OCI-LY7 (cell line): ENCODE measurements around the gene MAMLD1. TPM values are rescaled to one million over a fixed set of nuclear protein-coding genes. Genes with fewer than 3 reads are reported as not detected.

Experiments used
- BruUV-seq: library from RNA; stranded (reverse); fragments of 400-500 nt; replicated peaks from 2 replicates; lab custom pipeline; 2021; lab: Mats Ljungman, UMichigan
- CTCF ChIA-PET: fragments of 300-600 bp; sonication (Branson Sonifier 250); formaldehyde crosslinking; loops from one replicate; lab custom pipeline; 2022; ENCODE audit warnings: antibody characterized with exemption; ENCODE audit not compliant: unreplicated experiment; lab: Charles Lee
- POLR2A ChIA-PET: fragments of 300-600 bp; sonication (Branson Sonifier 250); formaldehyde crosslinking; loops from one replicate; lab custom pipeline; 2022; ENCODE audit warnings: antibody characterized with exemption; lab: Charles Lee
- DNase-seq: peaks from one replicate; pipeline ENCODE4 v3.0.0-alpha.2; 2015; ENCODE audit warnings: low spot score
- H2AFZ ChIP-seq: fragments of 200-600 bp; sonication (generic), shearing (Covaris generic); 2 replicates; pipeline ENCODE4 v1.6.1; 2014; ENCODE audit warnings: mild to moderate bottlenecking, antibody characterized with exemption, low read length, moderate library complexity
- H3K27ac ChIP-seq: fragments of 200-600 bp; sonication (generic); 2 replicates; pipeline ENCODE4 v1.5.1; 2014; ENCODE audit warnings: mixed run types, low read depth, mild to moderate bottlenecking, moderate library complexity, low read length, inconsistent platforms; ENCODE audit not compliant: poor library complexity, severe bottlenecking
- H3K36me3 ChIP-seq: fragments of 200-600 bp; sonication (generic); 2 replicates; pipeline ENCODE4 v1.6.1; 2014; ENCODE audit warnings: mild to moderate bottlenecking, antibody characterized with exemption, low read length, moderate library complexity, mixed read lengths; ENCODE audit not compliant: insufficient read depth
- H3K4me1 ChIP-seq: fragments of 200-600 bp; sonication (generic); 2 replicates; pipeline ENCODE4 v1.5.1; 2014; ENCODE audit warnings: mild to moderate bottlenecking, low read length; ENCODE audit not compliant: insufficient read depth, poor library complexity, severe bottlenecking
- H3K4me2 ChIP-seq: fragments of 200-600 bp; sonication (generic); 2 replicates; pipeline ENCODE4 v1.6.1; 2014; ENCODE audit warnings: mild to moderate bottlenecking, low read length
- H3K4me3 ChIP-seq: fragments of 200-600 bp; sonication (generic); 2 replicates; pipeline ENCODE4 v1.5.1; 2014; ENCODE audit warnings: mild to moderate bottlenecking, low read depth, low read length; ENCODE audit not compliant: poor library complexity, severe bottlenecking
- H3K79me2 ChIP-seq: fragments of 200-600 bp; sonication (generic); 2 replicates; pipeline ENCODE4 v1.6.1; 2016; ENCODE audit warnings: low read depth, mild to moderate bottlenecking, low read length, moderate library complexity, mixed read lengths; ENCODE audit not compliant: insufficient read depth
- H3K9me2 ChIP-seq: fragments of 200-600 bp; sonication (generic); 2 replicates; pipeline ENCODE4 v1.6.1; 2016; ENCODE audit warnings: mild to moderate bottlenecking, low read length, mixed read lengths; ENCODE audit not compliant: insufficient read depth
- H3K9me3 ChIP-seq: fragments of 200-600 bp; sonication (generic); 2 replicates; pipeline ENCODE4 v1.6.1; 2014; ENCODE audit warnings: mild to moderate bottlenecking, mixed run types, low read length, mixed read lengths
- H4K20me1 ChIP-seq: fragments of 200-600 bp; sonication (generic); 2 replicates; pipeline ENCODE4 v1.6.1; 2014; ENCODE audit warnings: mild to moderate bottlenecking, antibody characterized with exemption, low read length, moderate library complexity, mixed read lengths; ENCODE audit not compliant: insufficient read depth
- CTCF ChIP-seq: fragments of 200-600 bp; sonication (generic); conservative IDR thresholded peaks from 2 replicates; pipeline ENCODE4 v1.5.1; 2014; ENCODE audit warnings: mild to moderate bottlenecking, antibody characterized with exemption, low read length, moderate library complexity, mixed read lengths
- EZH2phosphoT487 ChIP-seq: fragments of 200-600 bp; sonication (generic); IDR thresholded peaks from 2 replicates; pipeline ENCODE4 v1.6.1; 2018; ENCODE audit warnings: low read depth, borderline replicate concordance, mild to moderate bottlenecking, mixed run types, antibody characterized with exemption, low read length, moderate library complexity, mixed read lengths
- intact Hi-C: fragments of 100-400 bp; cut with micrococcal nuclease; formaldehyde crosslinking; loops from one replicate; pipeline ENCODE4 v1.10.0; 2022; ENCODE audit not compliant: unreplicated experiment
- total RNA-seq, 2 experiments: library from RNA; depleted of rRNA in 1 of 2; stranded (reverse); fragments of >200 nt in 1 of 2; shearing (Covaris generic) in 1 of 2; gene quantifications; 2 replicates each; pipeline ENCODE4 v1.2.3, GENCODE V29; 2014 to 2022

Gene MAMLD1
- total RNA-seq, 2 experiments from 2014 or later: not detected

- intact Hi-C loops: no loop called here
- POLR2A ChIA-PET: no interaction called here
- H3K79me2 ChIP-seq: no peaks in the 10 kb centered on the region
These were observed 166.5 kb downstream of the MAMLD1 start for GRCh38 chrX:150529587-150529986.

GRCh38 chrX:150530821-150531220, 167.7 kb downstream of the MAMLD1 start:
- Histone ChIP-seq H3K9me2 (no peaks in the 10 kb centered on the region), H3K9me3 (no peaks in the 10 kb centered on the region), H2AFZ (no peak overlapping the region), H3K36me3 (no peaks in the 10 kb centered on the region), H3K79me2 (no peaks in the 10 kb centered on the region), H3K4me2 (no peak overlapping the region), H3K4me1 (no peaks in the 10 kb centered on the region), H3K4me3 (no peak overlapping the region), H4K20me1 (no peaks in the 10 kb centered on the region), H3K27ac (no peak overlapping the region)
- intact Hi-C loops: no loop called here
- ChIA-PET POLR2A (no interaction called here), CTCF (no interaction called here)
- no TSS peak for BruUV-seq
- no peak for DNase-seq
- TF ChIP-seq CTCF: no peak
- TF ChIP-seq EZH2phosphoT487: no peak

More at GRCh38 chrX:150529587-150529986, 166.5 kb downstream of the MAMLD1 start:
- CTCF ChIA-PET: no interaction called here
- Histone ChIP-seq H3K9me3 (no peaks in the 10 kb centered on the region), H3K27ac (no peak overlapping the region), H4K20me1 (no peaks in the 10 kb centered on the region), H2AFZ (no peak overlapping the region), H3K4me1 (no peaks in the 10 kb centered on the region), H3K9me2 (no peaks in the 10 kb centered on the region), H3K36me3 (no peaks in the 10 kb centered on the region), H3K4me2 (no peak overlapping the region), H3K4me3 (no peak overlapping the region)
- DNase-seq: no peak
- TF ChIP-seq EZH2phosphoT487 (no peak), CTCF (no peak)
- BruUV-seq: no TSS peak

GRCh38 chrX:150531467-150531866, 168.3 kb downstream of the MAMLD1 start:
- intact Hi-C loops: no loop called here
- Histone ChIP-seq H3K27ac (no peak overlapping the region), H3K4me1 (no peaks in the 10 kb centered on the region), H3K4me3 (no peak overlapping the region), H4K20me1 (no peaks in the 10 kb centered on the region), H3K36me3 (no peaks in the 10 kb centered on the region), H3K9me2 (no peaks in the 10 kb centered on the region), H3K79me2 (no peaks in the 10 kb centered on the region), H3K4me2 (no peak overlapping the region), H3K9me3 (no peaks in the 10 kb centered on the region), H2AFZ (no peak overlapping the region)
- no TSS peak for BruUV-seq
- TF ChIP-seq CTCF (no peak), EZH2phosphoT487 (no peak)
- ChIA-PET CTCF (no interaction called here), POLR2A (no interaction called here)
- no peak for DNase-seq
